GM19099 (cell line): ENCODE results near the gene BTBD6.

Experiments
- POLR2A ChIP-seq: IDR thresholded peaks from 3 replicates; pipeline ENCODE4 v1.6.1; 2011; ENCODE audit warnings: low read depth; ENCODE audit not compliant: insufficient read length; ENCODE audit errors: extremely low read depth

Gene BTBD6

DNA sequence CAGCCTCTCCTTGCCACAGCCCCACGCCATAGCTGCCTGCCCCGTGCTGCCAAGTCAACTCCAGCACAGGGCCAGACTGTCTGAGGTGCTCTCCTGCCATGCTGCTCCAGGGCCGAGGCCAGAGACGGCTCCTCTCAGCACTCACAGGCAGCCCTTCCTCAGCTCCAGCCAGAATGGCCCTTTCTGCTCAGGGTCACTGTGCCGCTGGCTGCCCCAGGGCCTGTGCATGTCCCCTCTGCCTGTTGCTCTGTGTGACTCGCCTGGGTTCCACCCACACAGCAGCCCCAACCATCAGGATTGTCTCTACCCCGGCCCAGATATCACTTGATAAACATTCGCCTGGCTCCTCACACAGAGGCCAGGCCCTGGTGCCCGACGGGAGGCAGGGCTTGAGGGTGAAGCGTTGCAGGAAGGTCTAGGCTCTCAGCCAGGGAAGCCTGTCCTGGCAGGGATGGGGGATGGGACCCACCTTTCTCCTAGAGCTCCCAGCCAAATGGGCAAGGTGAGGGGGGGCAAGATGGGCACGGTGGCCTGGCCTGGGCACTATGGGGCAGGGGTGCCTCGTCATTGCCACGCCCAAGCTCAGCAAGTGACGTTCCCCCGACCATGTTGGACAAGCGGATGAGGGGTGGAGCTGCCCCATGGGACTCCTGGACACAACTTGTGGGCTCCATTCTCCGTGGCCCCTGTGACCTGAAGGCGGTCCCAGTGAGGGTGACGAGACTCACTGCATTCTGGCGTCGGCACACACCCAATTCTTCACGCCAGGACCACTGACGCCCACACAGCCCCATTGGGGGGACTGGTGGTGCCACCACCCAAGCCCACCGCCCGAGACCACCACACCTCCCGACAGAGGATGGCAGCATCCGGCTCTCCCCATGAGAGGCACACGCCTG is 27.4 kb upstream of the BTBD6 start:
- no peak for TF ChIP-seq POLR2A

DNA sequence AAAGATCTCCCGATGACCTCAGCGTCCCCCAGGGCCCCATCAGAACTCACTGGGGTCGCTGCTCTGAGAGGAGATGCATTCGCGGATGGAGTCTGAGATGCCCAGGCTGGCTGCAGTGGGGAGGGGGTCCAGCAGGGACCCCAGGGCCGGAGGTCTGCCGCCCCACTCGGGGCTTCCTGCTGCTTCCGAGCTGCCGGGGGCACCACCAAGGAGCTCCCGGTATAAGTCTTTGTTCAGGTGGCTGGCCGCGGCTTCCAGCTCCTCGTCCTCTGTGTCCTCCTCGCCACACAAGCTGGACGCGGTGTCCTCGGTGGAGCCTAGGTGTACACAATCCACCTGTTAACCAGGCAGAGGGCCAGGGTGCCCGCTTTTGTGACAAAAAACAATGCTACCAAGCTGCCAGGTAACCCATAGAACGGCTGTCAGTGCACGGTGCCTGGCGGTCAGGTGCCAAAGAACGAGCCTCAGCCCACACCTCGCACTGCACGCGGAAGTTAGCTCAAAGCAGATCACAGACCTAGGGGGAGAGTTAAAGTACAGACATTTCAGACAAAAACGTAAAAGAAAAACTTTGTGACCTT is 26.6 kb upstream of the BTBD6 start:
- no peak for TF ChIP-seq POLR2A

DNA sequence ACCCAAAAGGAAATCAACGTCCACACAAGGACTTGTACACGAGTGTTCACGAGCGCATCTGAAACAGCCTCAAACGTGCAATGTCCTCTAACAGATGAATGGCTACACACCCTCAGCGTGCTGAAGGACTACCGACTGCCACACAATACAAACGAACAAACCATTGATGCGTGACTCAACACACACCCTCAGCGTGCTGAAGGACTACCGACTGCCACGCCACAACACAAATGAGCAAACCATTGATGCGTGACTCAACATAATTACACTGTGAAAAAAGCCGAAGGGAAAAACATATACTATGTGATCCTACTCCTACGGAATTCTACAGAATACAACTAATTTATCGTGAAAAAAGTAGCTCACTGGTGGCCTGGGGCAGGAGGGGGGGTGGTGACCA is 25.1 kb upstream of the BTBD6 start:
- TF ChIP-seq POLR2A, result no peak

DNA sequence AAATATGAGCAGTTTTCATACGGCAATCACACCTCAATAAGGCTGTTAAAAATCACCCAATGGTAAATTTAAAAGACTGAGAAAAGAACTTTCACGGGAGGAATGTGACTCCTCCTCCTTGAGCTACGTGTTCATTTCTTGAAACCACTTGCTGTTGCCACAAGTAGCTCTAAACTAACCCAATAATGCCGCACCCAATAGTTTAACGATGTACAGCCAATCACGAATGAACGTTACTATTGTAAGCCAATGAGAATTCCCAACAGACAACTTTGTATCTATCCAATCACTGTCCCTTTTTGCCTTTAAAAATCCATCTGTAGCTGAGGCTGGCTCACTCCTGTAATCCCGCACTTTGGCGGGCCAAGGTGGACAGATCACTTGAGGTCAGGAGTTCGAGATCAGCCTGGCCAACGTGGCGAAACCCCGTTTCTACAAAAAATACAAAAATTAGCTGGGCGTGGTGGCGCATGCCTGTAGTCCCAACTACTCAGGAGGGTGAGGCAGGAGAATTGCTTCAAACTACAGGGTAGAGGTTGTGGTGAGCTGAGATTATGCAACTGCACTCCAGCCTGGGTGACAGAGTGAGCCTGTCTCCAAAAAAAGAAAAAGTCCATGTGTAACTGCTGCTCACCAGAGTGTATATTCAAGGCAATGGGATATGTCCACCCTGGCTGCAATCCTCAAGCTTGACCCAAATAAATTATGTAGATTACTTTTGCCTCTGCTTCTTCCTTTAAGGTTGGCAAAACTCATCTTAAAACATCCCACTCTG is 24.4 kb upstream of the BTBD6 start:
- TF ChIP-seq POLR2A, result no peak

DNA sequence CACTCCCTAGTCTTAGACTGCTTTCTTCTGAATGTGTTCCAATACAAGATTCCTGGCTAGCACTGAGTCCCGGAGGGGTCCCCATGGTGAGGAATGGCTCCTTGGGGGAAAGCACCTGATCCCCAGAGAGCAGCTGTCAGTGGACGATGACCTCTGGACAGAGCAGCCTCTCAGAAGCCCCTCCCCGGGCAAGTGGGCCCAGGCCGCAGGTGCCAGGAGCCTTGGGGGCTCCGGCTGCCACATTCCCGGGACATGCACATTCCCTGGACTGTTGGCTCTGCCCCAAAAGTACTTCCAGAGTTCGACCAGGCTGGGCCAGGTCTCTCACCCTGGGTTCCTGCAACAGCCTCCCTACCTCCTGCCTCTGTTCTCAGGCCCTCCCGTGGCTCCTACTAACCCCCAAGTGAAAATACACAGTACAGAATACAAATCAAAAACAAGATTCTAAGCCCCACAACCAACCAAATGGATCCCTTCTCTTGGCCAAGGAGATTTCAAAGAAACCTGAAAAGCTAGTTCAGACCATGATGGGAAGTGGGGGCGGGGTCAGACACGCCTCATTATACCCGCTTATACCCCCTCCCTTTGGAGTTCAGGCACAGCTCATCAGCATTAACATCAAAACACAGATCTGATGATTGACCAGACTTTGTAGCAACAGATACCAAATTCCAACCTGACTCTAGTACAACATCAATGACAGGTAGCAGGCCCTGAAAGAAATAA is 23.3 kb upstream of the BTBD6 start:
- TF ChIP-seq POLR2A, result no peak

DNA sequence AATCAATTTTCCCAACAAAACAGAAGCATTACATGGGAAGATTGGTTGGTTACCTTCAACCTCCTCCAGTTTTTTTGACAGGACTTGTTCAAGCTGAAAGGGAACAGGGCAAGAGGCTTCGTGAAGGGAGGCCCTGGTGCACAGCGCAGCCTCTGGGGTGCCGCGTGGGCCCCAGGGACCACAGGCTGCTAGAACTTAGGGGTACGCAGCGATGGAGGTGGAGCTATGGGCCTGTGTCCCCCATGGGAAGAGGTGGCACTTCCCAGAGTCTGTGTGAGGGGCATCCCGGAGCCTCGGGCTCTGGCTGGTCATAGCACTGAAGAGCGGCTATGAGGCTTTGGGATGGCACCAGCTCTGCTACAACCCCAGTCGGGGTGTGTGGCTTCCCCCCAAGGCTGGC is 22.1 kb upstream of the BTBD6 start:
- TF ChIP-seq POLR2A, result no peak

DNA sequence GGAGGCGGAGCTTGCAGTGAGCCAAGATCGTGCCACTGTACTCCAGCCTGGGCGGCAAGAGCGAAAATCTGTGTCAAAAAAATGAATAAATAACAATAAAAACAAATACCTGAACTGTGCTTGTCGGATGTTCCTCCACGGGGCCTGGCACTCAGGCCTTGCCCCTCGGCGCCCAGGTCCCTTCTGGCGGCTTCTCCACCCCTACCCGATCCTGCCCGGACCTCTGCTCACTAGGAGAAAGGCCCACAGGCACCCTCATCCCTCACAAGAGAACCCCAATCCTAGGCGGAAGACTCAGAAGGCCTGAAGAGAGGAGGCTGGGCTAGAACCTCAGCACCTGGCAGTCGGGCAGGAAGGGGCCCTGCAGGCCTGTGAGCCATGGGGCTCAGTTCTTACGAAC is 21.0 kb upstream of the BTBD6 start:
- TF ChIP-seq POLR2A, result no peak

DNA sequence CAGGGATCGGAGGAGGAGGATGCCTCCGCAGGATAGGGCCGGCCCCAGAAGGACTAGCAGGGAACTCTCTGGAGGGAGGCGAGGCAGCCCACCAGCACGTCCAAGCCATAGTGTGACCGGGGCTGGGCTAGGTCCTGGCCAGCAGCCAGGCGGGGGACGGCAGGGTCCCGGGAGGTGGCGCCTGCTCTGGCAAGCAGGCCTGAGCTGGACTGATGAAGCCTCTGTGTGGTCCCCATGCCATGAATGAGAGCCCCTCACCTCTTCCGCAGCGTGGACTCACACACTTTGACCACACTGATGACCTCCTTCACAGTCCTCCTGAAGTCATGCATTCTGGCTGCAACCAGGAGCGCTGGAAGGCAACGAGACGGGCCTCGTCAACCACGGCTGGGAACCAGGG is 19.8 kb upstream of the BTBD6 start:
- TF ChIP-seq POLR2A, result no peak

DNA sequence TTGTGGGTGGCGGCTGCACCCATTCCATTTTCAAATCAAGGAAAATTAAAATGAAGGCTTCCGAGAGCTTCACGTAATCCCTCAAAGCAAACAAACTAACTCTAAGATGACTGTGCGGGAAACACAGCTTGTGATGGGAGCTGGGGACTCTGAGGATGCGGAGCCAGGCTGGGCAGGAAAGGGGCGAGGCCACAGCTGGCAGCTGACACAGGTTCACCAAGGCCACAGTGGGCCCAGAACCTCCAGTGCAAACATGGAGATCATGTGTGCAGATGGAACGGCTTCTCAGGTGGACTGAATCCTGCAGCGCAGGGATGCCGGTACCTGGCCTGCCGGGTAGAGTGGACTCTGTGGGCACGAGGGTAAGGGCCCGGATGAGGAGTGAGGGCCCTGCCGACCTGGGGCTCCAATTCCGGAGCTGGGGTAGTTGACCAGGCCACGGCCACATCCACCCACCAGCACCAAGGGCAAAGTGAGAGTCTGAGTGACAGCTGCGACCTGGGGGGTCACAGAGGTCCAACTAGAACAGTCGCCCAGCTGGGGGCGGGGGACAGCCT is 19.2 kb upstream of the BTBD6 start:
- TF ChIP-seq POLR2A, result no peak

DNA sequence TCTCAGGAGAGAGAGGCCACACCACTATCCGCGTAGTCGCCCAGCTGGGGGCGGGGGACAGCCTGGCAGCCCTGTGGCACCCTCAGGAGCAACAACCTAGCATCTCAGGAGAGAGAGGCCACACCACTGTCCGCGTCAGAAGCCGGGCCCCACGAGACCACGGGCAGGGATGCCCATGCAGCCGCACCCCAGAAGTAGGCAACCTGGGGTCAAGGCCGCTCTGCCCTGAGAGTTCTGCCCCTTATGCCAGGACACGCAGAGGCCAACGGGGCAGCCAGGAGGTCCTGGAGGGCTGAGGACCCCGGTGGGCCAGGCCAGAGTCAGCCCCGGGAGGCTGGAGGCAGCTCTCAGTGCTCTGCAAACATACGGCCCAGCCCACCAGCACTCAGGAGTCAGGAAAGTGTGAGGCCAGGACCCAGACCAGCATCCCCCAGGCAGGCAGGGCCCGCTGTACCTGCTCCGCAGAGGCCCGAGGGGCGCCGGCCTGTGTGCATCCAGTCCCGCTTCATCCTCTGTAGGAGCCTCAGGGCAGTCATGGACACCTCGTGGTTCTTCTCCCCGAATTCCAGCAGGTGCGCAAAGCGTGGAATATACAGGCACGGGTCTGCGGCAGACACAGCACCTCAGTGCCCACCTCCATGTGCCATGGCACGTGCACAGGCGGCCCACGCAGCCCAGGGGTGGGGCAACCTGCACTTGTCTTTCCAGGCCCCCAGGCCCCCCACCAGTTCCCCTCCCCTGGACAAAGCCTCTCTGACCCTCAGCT is 7.3 kb upstream of the BTBD6 start:
- TF ChIP-seq POLR2A, result no peak

DNA sequence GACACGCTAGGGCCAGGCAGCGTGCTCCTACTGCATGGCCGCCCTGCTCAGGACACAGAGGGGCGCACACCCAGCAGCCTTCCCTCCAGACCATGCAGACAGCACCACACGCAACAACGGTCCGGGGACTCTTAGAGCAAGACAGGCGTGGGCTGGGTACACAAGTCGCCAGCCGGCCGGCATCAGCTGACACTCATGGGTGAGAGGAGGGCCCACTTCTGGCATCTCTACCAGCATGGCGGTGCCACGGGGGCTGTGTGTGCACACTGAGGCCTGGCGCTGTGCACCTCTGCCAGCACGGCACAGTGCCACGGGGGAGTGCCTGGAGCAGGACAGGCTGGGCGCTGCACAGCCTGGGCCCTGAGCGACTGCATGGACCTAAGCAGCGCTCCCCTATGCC is 6.7 kb upstream of the BTBD6 start:
- TF ChIP-seq POLR2A, result no peak

DNA sequence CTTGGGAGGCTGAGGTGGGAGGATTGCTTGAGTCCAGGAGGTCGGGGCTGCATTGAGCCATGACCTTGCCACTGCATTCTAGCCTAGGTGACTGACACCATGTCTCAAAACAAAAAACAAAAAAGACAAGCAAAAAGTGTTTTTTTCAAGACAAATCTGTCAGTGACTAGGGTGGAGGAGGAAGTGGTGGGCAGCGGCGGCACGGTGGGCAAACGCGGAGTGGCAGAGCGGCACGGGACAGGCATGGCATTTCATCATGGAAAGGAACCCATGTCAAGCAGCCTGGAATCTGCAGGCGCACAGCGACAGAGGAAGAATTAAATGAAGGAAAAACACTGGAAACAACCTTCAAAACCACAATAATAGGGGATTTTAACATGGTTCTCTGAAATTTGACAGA is 4.0 kb upstream of the BTBD6 start:
- no peak for TF ChIP-seq POLR2A

DNA sequence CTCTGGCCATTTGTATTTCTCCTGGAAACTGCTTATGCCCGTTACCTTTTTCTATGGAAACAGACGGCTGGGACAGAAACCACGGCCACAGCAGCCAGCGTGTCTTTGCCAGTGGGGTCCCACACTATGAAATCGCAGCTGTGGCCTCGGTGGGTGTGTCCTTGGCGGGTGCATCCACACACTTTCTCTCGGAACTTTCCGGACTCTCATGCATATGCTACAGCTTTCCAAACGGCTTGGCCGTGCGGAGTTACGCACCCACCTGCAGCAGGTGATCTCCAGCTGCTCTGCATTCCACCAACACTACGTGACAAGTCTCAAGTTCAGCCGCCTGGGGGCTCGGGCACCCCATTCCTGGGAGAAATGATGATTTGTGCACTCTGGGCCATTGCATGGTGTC is 1.3 kb upstream of the BTBD6 start:
- no peak for TF ChIP-seq POLR2A

DNA sequence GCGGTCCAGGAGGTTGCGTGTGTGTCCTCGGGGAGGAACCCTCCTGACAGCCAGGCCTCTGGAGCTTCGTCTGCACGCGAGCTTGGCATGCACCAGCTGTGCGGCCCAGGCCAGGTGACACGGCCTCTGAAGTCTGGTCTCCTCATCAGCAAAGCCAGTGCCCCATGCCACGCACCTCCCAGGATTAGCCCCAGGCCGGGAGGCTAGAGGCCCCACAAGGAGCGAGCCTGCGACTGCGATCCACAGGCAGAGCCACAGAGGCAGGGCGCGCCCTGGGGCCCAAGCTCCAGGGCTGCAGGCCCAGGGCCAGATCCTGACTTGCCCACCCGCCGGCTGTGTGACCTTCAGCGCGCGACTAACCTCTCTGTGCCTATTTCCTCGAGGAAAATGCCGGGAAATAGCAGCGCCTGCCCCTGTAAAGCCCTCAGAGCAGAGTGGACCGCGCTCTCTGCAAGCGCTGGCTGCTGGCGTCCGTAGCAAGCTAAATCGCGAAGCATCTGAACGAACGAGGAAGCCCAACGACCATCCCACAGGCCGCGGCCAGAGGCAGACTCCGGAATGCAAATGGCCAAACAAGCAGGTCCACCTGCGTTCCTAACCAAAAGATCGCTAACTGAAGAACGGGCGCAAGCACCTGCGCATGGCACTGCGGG is 492 bp upstream of the BTBD6 start:
- TF ChIP-seq POLR2A, result no peak
